PC-9 (cell line): Measurements from ENCODE around the gene GCK. TPM values are rescaled to one million over a fixed set of nuclear protein-coding genes. Genes with fewer than 3 reads are reported as not detected.

Experiments
- BruUV-seq: library from RNA; stranded (reverse); fragments of 400-500 nt; replicated peaks from 2 replicates; lab custom pipeline; 2021; lab: Mats Ljungman, UMichigan
- CTCF ChIA-PET: fragments of 300-600 bp; sonication (Branson Sonifier 250); formaldehyde crosslinking; loops from one replicate; lab custom pipeline; 2022; ENCODE audit warnings: antibody characterized with exemption; lab: Charles Lee
- POLR2A ChIA-PET: fragments of 300-600 bp; sonication (Branson Sonifier 250); formaldehyde crosslinking; loops from one replicate; lab custom pipeline; 2022; ENCODE audit warnings: antibody characterized with exemption; ENCODE audit not compliant: unreplicated experiment; lab: Charles Lee
- DNase-seq, 2 experiments: peaks; one replicate each; pipeline versions ENCODE4 v3.0.0 to v3.0.0-alpha.2; 2015 to 2022; ENCODE audit warnings: mixed read lengths in 1 of 2
- H2AFZ ChIP-seq: fragments of 200-600 bp; sonication (generic); 2 replicates; pipeline ENCODE4 v1.8.1; 2017; ENCODE audit warnings: antibody characterized with exemption
- H3F3A ChIP-seq: fragments of 200-600 bp; sonication (generic); 2 replicates; pipeline ENCODE4 v1.8.1; 2017; ENCODE audit warnings: antibody characterized with exemption, mild to moderate bottlenecking, low read depth; ENCODE audit not compliant: insufficient read depth
- H3K27ac ChIP-seq: fragments of 200-600 bp; sonication (generic); 2 replicates; pipeline ENCODE4 v1.6.1; 2016; ENCODE audit warnings: mixed run types
- H3K27me3 ChIP-seq: fragments of 200-600 bp; sonication (generic); 2 replicates; pipeline ENCODE4 v1.6.1; 2016; ENCODE audit warnings: low read depth, mixed run types; ENCODE audit not compliant: insufficient read depth
- H3K36me3 ChIP-seq: fragments of 200-600 bp; sonication (generic); 2 replicates; pipeline ENCODE4 v1.6.1; 2016; ENCODE audit warnings: low read depth, mixed run types
- H3K4me1 ChIP-seq: fragments of 200-600 bp; sonication (generic); replicated peaks from 2 replicates; pipeline ENCODE4 v1.6.1; 2016; ENCODE audit warnings: mixed run types; ENCODE audit not compliant: insufficient read depth
- H3K4me2 ChIP-seq: fragments of 200-600 bp; sonication (generic); 2 replicates; pipeline ENCODE4 v1.6.1; 2017; ENCODE audit warnings: mixed run types
- H3K4me3 ChIP-seq: fragments of 200-600 bp; sonication (generic); 2 replicates; pipeline ENCODE4 v1.6.1; 2016; ENCODE audit warnings: mixed run types
- H3K79me2 ChIP-seq: fragments of 200-600 bp; sonication (generic); 2 replicates; pipeline ENCODE4 v1.6.1; 2017; ENCODE audit warnings: low read depth, mixed run types
- H3K9me2 ChIP-seq: fragments of 200-600 bp; sonication (generic); 2 replicates; pipeline ENCODE4 v1.8.1; 2017; ENCODE audit warnings: mild to moderate bottlenecking; ENCODE audit not compliant: insufficient read depth
- H3K9me3 ChIP-seq: fragments of 200-600 bp; sonication (generic); 2 replicates; pipeline ENCODE4 v1.8.1; 2016; ENCODE audit warnings: low read depth; ENCODE audit not compliant: insufficient read depth
- H4K20me1 ChIP-seq: fragments of 200-600 bp; sonication (generic); 2 replicates; pipeline ENCODE4 v1.8.1; 2017; ENCODE audit not compliant: insufficient read depth
- CTCF ChIP-seq: fragments of 200-600 bp; sonication (generic); conservative IDR thresholded peaks from 2 replicates; pipeline ENCODE4 v1.6.1; 2017; ENCODE audit warnings: mixed run types, antibody characterized with exemption, mild to moderate bottlenecking, moderate library complexity
- EZH2 ChIP-seq: fragments of 200-600 bp; sonication (generic); IDR thresholded peaks from 2 replicates; pipeline ENCODE4 v1.8.0; 2017; ENCODE audit warnings: antibody characterized with exemption, low read depth
- intact Hi-C: fragments of 100-400 bp; cut with micrococcal nuclease; formaldehyde crosslinking; loops from one replicate; pipeline ENCODE4 v1.10.0; 2022; ENCODE audit not compliant: unreplicated experiment
- total RNA-seq: library from RNA; stranded (reverse); gene quantifications from 2 replicates; pipeline ENCODE4 v1.2.3, GENCODE V29; 2021

Gene GCK
- total RNA-seq, 1 experiment from 2014 or later: not detected

- CTCF ChIA-PET: no interaction called here
- POLR2A ChIA-PET: no interaction called here
- TF ChIP-seq CTCF (no peak), EZH2 (no peak)
These were observed 79.2 kb downstream of the GCK start for GRCh38 chr7:44109991-44110390.

GRCh38 chr7:44108768-44109750 lies 80.2 kb downstream of the GCK start:
- Histone ChIP-seq H3K36me3 (no peaks in the 10 kb centered on the region; the same call in 1 of the 2 replicates), H3K4me2 (no peak overlapping the region), H3K27ac (no peak overlapping the region), H2AFZ (no peak overlapping the region), H4K20me1 (no peaks in the 10 kb centered on the region), H3K4me3 (no peak overlapping the region), H3K4me1 (0 out of 2 replicates have a peak, but pooled peaks cover 7% of the 10 kb centered on the region), H3K27me3 (no peaks in the 10 kb centered on the region), H3K9me3 (no peaks in the 10 kb centered on the region), H3K9me2 (no peaks in the 10 kb centered on the region), H3F3A (peaks cover 5% of the 10 kb centered on the region; the same call in 1 of the 2 replicates), H3K79me2 (no peaks in the 10 kb centered on the region)
- ChIA-PET CTCF (no interaction called here), POLR2A (no interaction called here)
- intact Hi-C loops: no loop called here
- no peak for TF ChIP-seq EZH2
- no peak for TF ChIP-seq CTCF
- no TSS peak for BruUV-seq
- no peak for DNase-seq

More at GRCh38 chr7:44109991-44110390, 79.2 kb downstream of the GCK start:
- H3K27me3 ChIP-seq: no peaks in the 10 kb centered on the region
- no peaks in the 10 kb centered on the region; the same call in 1 of the 2 replicates for H3K36me3 ChIP-seq
- H3K4me1 ChIP-seq: 0 out of 2 replicates have a peak, but pooled peaks cover 6% of the 10 kb centered on the region
- H3K4me2 ChIP-seq: no peak overlapping the region
- no peak overlapping the region for H3K4me3 ChIP-seq
- intact Hi-C loops: no loop called here
- no peak overlapping the region for H3K27ac ChIP-seq
- no peaks in the 10 kb centered on the region for H3K79me2 ChIP-seq
- H3F3A ChIP-seq: peaks cover 10% of the 10 kb centered on the region; the same call in 1 of the 2 replicates
- no peaks in the 10 kb centered on the region for H4K20me1 ChIP-seq
- H3K9me3 ChIP-seq: no peaks in the 10 kb centered on the region
- BruUV-seq: no TSS peak
- H3K9me2 ChIP-seq: no peaks in the 10 kb centered on the region
- no peak overlapping the region for H2AFZ ChIP-seq
- DNase-seq: no peak

- intact Hi-C loops: no loop called here
- H3K27me3 ChIP-seq: no peaks in the 10 kb centered on the region
- no peak overlapping the region for H3K4me3 ChIP-seq
- H3K9me3 ChIP-seq: no peaks in the 10 kb centered on the region
- DNase-seq: no peak
- no TSS peak for BruUV-seq
- TF ChIP-seq CTCF: no peak
- no peak for TF ChIP-seq EZH2
- no peak overlapping the region for H2AFZ ChIP-seq
- H3K36me3 ChIP-seq: no peaks in the 10 kb centered on the region
- CTCF ChIA-PET: no interaction called here
- POLR2A ChIA-PET: no interaction called here
- no peaks in the 10 kb centered on the region for H3K79me2 ChIP-seq
- no peak overlapping the region for H3K4me2 ChIP-seq
- 0 out of 2 replicates have a peak, but pooled peaks cover 7% of the 10 kb centered on the region for H3K4me1 ChIP-seq
- H3F3A ChIP-seq: peaks cover 5% of the 10 kb centered on the region; the same call in 1 of the 2 replicates
- H3K27ac ChIP-seq: no peak overlapping the region
- no peaks in the 10 kb centered on the region for H3K9me2 ChIP-seq
- no peaks in the 10 kb centered on the region for H4K20me1 ChIP-seq
These were observed 81.1 kb downstream of the GCK start for GRCh38 chr7:44107961-44108767.
